DOHH2 (cell line): ENCODE results near the gene COMMD9.

ENCODE experiments used
- H3F3A ChIP-seq: fragments of 200-600 bp; sonication (generic), shearing (Covaris generic); 2 replicates; pipeline ENCODE4 v1.6.0; 2016; ENCODE audit warnings: antibody characterized with exemption, mild to moderate bottlenecking; ENCODE audit not compliant: control insufficient read depth, insufficient read depth
- H3K27ac ChIP-seq: fragments of 200-600 bp; sonication (generic); 2 replicates; pipeline ENCODE4 v1.5.1; 2014; ENCODE audit warnings: low read depth, mild to moderate bottlenecking, low read length, moderate library complexity
- H3K27me3 ChIP-seq: fragments of 200-600 bp; sonication (generic); 2 replicates; pipeline ENCODE4 v1.6.1; 2014; ENCODE audit warnings: mild to moderate bottlenecking, low read length, mixed read lengths; ENCODE audit not compliant: control insufficient read depth
- H3K36me3 ChIP-seq: fragments of 200-600 bp; sonication (generic); 2 replicates; pipeline ENCODE4 v1.6.1; 2014; ENCODE audit warnings: mild to moderate bottlenecking, low read length, moderate library complexity, mixed read lengths; ENCODE audit not compliant: control insufficient read depth
- H3K4me1 ChIP-seq: fragments of 200-600 bp; sonication (generic); 2 replicates; pipeline ENCODE4 v1.6.1; 2014; ENCODE audit warnings: mild to moderate bottlenecking, low read length, mixed read lengths; ENCODE audit not compliant: control insufficient read depth
- H3K4me2 ChIP-seq: fragments of 200-600 bp; sonication (generic); 2 replicates; pipeline ENCODE4 v1.6.0; 2014; ENCODE audit warnings: mild to moderate bottlenecking, low read length, moderate library complexity
- H3K4me3 ChIP-seq: fragments of 200-600 bp; sonication (generic); 2 replicates; pipeline ENCODE4 v1.5.1; 2014; ENCODE audit warnings: mild to moderate bottlenecking, low read length, mixed read lengths
- H3K79me2 ChIP-seq: fragments of 200-600 bp; sonication (generic); 2 replicates; pipeline ENCODE4 v1.6.1; 2014; ENCODE audit warnings: mild to moderate bottlenecking, low read length, mixed read lengths; ENCODE audit not compliant: control insufficient read depth
- H3K9me2 ChIP-seq: fragments of 200-600 bp; sonication (generic); replicated peaks from 2 replicates; pipeline ENCODE4 v1.6.1; 2014; ENCODE audit warnings: mild to moderate bottlenecking, low read length, mixed read lengths; ENCODE audit not compliant: control insufficient read depth
- H3K9me3 ChIP-seq: fragments of 200-600 bp; sonication (generic); 2 replicates; pipeline ENCODE4 v1.6.1; 2014; ENCODE audit warnings: antibody characterized with exemption, low read length, mixed read lengths; ENCODE audit not compliant: control insufficient read depth, insufficient read depth
- H4K20me1 ChIP-seq: fragments of 200-600 bp; sonication (generic); 2 replicates; pipeline ENCODE4 v1.6.0; 2014; ENCODE audit warnings: low read depth, mild to moderate bottlenecking, antibody characterized with exemption, low read length, moderate library complexity; ENCODE audit not compliant: control insufficient read depth, insufficient read depth
- CTCF ChIP-seq: fragments of 200-600 bp; sonication (generic); IDR thresholded peaks from one replicate; pipeline ENCODE4 v1.5.1; 2014; ENCODE audit warnings: antibody characterized with exemption, mild to moderate bottlenecking, low read depth, low read length; ENCODE audit not compliant: poor library complexity, severe bottlenecking
- EZH2phosphoT487 ChIP-seq: fragments of 200-600 bp; sonication (generic); IDR thresholded peaks from 2 replicates; pipeline ENCODE4 v1.6.1; 2017; ENCODE audit warnings: borderline replicate concordance, mild to moderate bottlenecking, antibody characterized with exemption, low read length, moderate library complexity, mixed read lengths

The COMMD9 gene

GRCh38 chr11:36305047-36305446, 15.8 kb upstream of the COMMD9 start:
- no peak overlapping the region for H3K27ac ChIP-seq
- no peaks in the 10 kb centered on the region for H3K9me3 ChIP-seq
- H3K36me3 ChIP-seq: no peaks in the 10 kb centered on the region
- no peak overlapping the region for H3K4me2 ChIP-seq
- H3K27me3 ChIP-seq: peaks cover 2% of the 10 kb centered on the region; the same call in 1 of the 2 replicates
- no peaks in the 10 kb centered on the region for H3K9me2 ChIP-seq
- H3K79me2 ChIP-seq: no peaks in the 10 kb centered on the region
- TF ChIP-seq EZH2phosphoT487 (no peak), CTCF (no peak)
- H4K20me1 ChIP-seq: no peaks in the 10 kb centered on the region
- no peaks in the 10 kb centered on the region for H3K4me1 ChIP-seq
- no peaks in the 10 kb centered on the region for H3F3A ChIP-seq
- no peak overlapping the region for H3K4me3 ChIP-seq

GRCh38 chr11:36304351-36304750, 15.1 kb upstream of the COMMD9 start:
- H4K20me1 ChIP-seq: no peaks in the 10 kb centered on the region
- H3K9me3 ChIP-seq: no peaks in the 10 kb centered on the region
- H3F3A ChIP-seq: no peaks in the 10 kb centered on the region
- H3K27me3 ChIP-seq: peaks cover 2% of the 10 kb centered on the region; the same call in 1 of the 2 replicates
- H3K4me3 ChIP-seq: no peak overlapping the region
- H3K79me2 ChIP-seq: no peaks in the 10 kb centered on the region
- H3K27ac ChIP-seq: no peak overlapping the region
- no peak for TF ChIP-seq CTCF
- TF ChIP-seq EZH2phosphoT487: no peak
- no peak overlapping the region for H3K4me2 ChIP-seq
- no peaks in the 10 kb centered on the region for H3K4me1 ChIP-seq
- no peaks in the 10 kb centered on the region for H3K36me3 ChIP-seq
- H3K9me2 ChIP-seq: no peaks in the 10 kb centered on the region

GRCh38 chr11:36300650-36301049, 11.4 kb upstream of the COMMD9 start:
- no peaks in the 10 kb centered on the region for H3K79me2 ChIP-seq
- no peaks in the 10 kb centered on the region for H3K9me2 ChIP-seq
- H4K20me1 ChIP-seq: no peaks in the 10 kb centered on the region
- H3K27ac ChIP-seq: no peak overlapping the region
- H3K27me3 ChIP-seq: no peaks in the 10 kb centered on the region
- H3F3A ChIP-seq: no peaks in the 10 kb centered on the region
- no peaks in the 10 kb centered on the region for H3K4me1 ChIP-seq
- no peak overlapping the region for H3K4me3 ChIP-seq
- H3K36me3 ChIP-seq: no peaks in the 10 kb centered on the region
- TF ChIP-seq EZH2phosphoT487 (no peak), CTCF (no peak)
- H3K9me3 ChIP-seq: no peaks in the 10 kb centered on the region
- no peak overlapping the region for H3K4me2 ChIP-seq

GRCh38 chr11:36296884-36297543, 7.8 kb upstream of the COMMD9 start:
- Histone ChIP-seq H3K27ac (no peak overlapping the region), H3K36me3 (no peaks in the 10 kb centered on the region), H3K4me2 (no peak overlapping the region), H3K27me3 (no peaks in the 10 kb centered on the region), H3K4me3 (no peak overlapping the region), H3K9me3 (no peaks in the 10 kb centered on the region), H3K79me2 (no peaks in the 10 kb centered on the region), H3F3A (no peaks in the 10 kb centered on the region), H3K4me1 (no peaks in the 10 kb centered on the region), H3K9me2 (no peaks in the 10 kb centered on the region), H4K20me1 (no peaks in the 10 kb centered on the region)
- TF ChIP-seq EZH2phosphoT487: no peak
- TF ChIP-seq CTCF: no peak
